Loucy (cell line): ENCODE results near the gene DLG2.

ENCODE experiments used
- H2AFZ ChIP-seq: fragments of 200-600 bp; sonication (generic); 2 replicates; pipeline ENCODE4 v1.6.0; 2016; ENCODE audit warnings: antibody characterized with exemption, mild to moderate bottlenecking, low read length, moderate library complexity
- H3F3A ChIP-seq: fragments of 200-600 bp; 2 replicates; pipeline ENCODE4 v1.6.0; 2016; ENCODE audit warnings: antibody characterized with exemption, low read depth, mild to moderate bottlenecking
- H3K27me3 ChIP-seq: fragments of 200-600 bp; sonication (generic); 2 replicates; pipeline ENCODE4 v1.6.1; 2014; ENCODE audit warnings: low read length, mild to moderate bottlenecking; ENCODE audit not compliant: insufficient read depth, poor library complexity, severe bottlenecking
- H3K36me3 ChIP-seq: fragments of 200-600 bp; sonication (generic); 2 replicates; pipeline ENCODE4 v1.6.1; 2016; ENCODE audit warnings: low read length; ENCODE audit not compliant: insufficient read depth
- H3K4me1 ChIP-seq: fragments of 200-600 bp; sonication (generic); 2 replicates; pipeline ENCODE4 v1.5.1; 2014; ENCODE audit warnings: low read length, mild to moderate bottlenecking; ENCODE audit not compliant: insufficient read depth, poor library complexity, severe bottlenecking
- H3K4me2 ChIP-seq: fragments of 200-600 bp; sonication (generic); 2 replicates; pipeline ENCODE4 v1.6.0; 2014; ENCODE audit warnings: antibody characterized with exemption, low read length, low read depth, mild to moderate bottlenecking; ENCODE audit not compliant: poor library complexity, severe bottlenecking
- H3K4me3 ChIP-seq: fragments of 200-600 bp; sonication (generic); 2 replicates; pipeline ENCODE4 v1.5.1; 2014; ENCODE audit warnings: low read length, mild to moderate bottlenecking, mixed read lengths; ENCODE audit not compliant: poor library complexity, severe bottlenecking
- H3K79me2 ChIP-seq: fragments of 200-600 bp; sonication (generic); 2 replicates; pipeline ENCODE4 v1.6.1; 2014; ENCODE audit warnings: low read length; ENCODE audit not compliant: insufficient read depth
- H3K9ac ChIP-seq: fragments of 200-600 bp; sonication (generic); 2 replicates; pipeline ENCODE4 v1.6.0; 2014; ENCODE audit warnings: mild to moderate bottlenecking, low read depth, low read length, moderate library complexity; ENCODE audit not compliant: poor library complexity, severe bottlenecking
- H3K9me2 ChIP-seq: fragments of 200-600 bp; sonication (generic); replicated peaks from 2 replicates; pipeline ENCODE4 v1.6.1; 2016; ENCODE audit warnings: low read depth, low read length, mixed read lengths
- H3K9me3 ChIP-seq: fragments of 200-600 bp; sonication (generic); 2 replicates; pipeline ENCODE4 v1.6.1; 2014; ENCODE audit warnings: mild to moderate bottlenecking, antibody characterized with exemption, low read length, low read depth; ENCODE audit not compliant: insufficient read depth
- H4K20me1 ChIP-seq: fragments of 200-600 bp; sonication (generic); 2 replicates; pipeline ENCODE4 v1.6.0; 2014; ENCODE audit warnings: antibody characterized with exemption, low read length, mild to moderate bottlenecking; ENCODE audit not compliant: insufficient read depth, poor library complexity, severe bottlenecking
- CTCF ChIP-seq: fragments of 200-600 bp; sonication (generic); conservative IDR thresholded peaks from 2 replicates; pipeline ENCODE4 v1.5.1; 2014; ENCODE audit warnings: mild to moderate bottlenecking, antibody characterized with exemption, low read length
- EZH2phosphoT487 ChIP-seq: fragments of 200-600 bp; IDR thresholded peaks from 2 replicates; pipeline ENCODE4 v1.6.1; 2018; ENCODE audit warnings: antibody characterized with exemption, mild to moderate bottlenecking, moderate library complexity, borderline replicate concordance

Gene DLG2

GRCh38 chr11:84929738-84930137 is 697.4 kb downstream of the DLG2 start:
- no peaks in the 10 kb centered on the region for H3K36me3 ChIP-seq
- no peak overlapping the region for H3K9ac ChIP-seq
- H3K4me1 ChIP-seq, result no peaks in the 10 kb centered on the region
- no peaks in the 10 kb centered on the region for H3F3A ChIP-seq
- H4K20me1 ChIP-seq, result no peaks in the 10 kb centered on the region
- TF ChIP-seq CTCF, result no peak
- no peak for TF ChIP-seq EZH2phosphoT487
- no peaks in the 10 kb centered on the region for H3K79me2 ChIP-seq
- H3K4me3 ChIP-seq, result no peak overlapping the region
- no peaks in the 10 kb centered on the region for H3K27me3 ChIP-seq
- H3K9me3 ChIP-seq, result no peaks in the 10 kb centered on the region
- H3K9me2 ChIP-seq, result no peaks in the 10 kb centered on the region
- no peak overlapping the region for H3K4me2 ChIP-seq
- H2AFZ ChIP-seq, result no peak overlapping the region

DNA sequence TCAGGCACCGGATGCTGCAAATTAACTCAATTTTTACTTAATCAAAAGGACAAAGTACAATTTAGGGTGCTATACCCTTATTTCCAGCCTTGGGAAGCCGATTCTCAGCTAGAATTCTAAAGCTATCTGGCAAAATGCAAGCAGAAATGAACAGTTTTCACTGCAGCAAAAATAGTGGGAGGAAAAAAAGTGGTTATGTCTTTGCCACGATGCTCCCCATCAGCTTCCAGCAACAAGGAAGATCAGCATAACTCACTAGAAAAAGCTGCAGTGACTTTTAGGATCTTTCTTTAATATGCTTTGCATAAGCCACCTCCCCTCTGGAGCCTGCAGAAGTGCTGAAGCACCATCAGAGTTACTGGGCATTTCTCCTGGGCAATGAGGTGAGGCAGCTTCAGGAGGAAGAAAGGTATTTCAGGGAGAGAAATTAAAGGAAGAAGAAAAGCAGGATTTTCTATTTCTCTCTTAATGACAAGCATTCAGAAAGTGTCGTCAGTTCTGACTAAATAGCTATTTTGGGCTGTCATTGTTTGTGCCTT is 702.9 kb downstream of the DLG2 start:
- no peaks in the 10 kb centered on the region for H3K27me3 ChIP-seq
- H3K9me3 ChIP-seq, result no peaks in the 10 kb centered on the region
- H3F3A ChIP-seq, result no peaks in the 10 kb centered on the region
- H3K79me2 ChIP-seq, result no peaks in the 10 kb centered on the region
- H3K9ac ChIP-seq, result no peak overlapping the region
- no peak overlapping the region for H3K4me3 ChIP-seq
- TF ChIP-seq EZH2phosphoT487, result no peak
- TF ChIP-seq CTCF, result no peak
- no peak overlapping the region for H3K4me2 ChIP-seq
- H4K20me1 ChIP-seq, result no peaks in the 10 kb centered on the region
- no peaks in the 10 kb centered on the region for H3K36me3 ChIP-seq
- no peak overlapping the region for H2AFZ ChIP-seq
- no peaks in the 10 kb centered on the region for H3K4me1 ChIP-seq
- no peaks in the 10 kb centered on the region for H3K9me2 ChIP-seq

- no peak overlapping the region for H3K9ac ChIP-seq
- no peak for TF ChIP-seq CTCF
- no peaks in the 10 kb centered on the region for H3K79me2 ChIP-seq
- no peaks in the 10 kb centered on the region for H3F3A ChIP-seq
- no peaks in the 10 kb centered on the region for H3K9me3 ChIP-seq
- H3K27me3 ChIP-seq, result no peaks in the 10 kb centered on the region
- H3K4me3 ChIP-seq, result no peak overlapping the region
- H3K9me2 ChIP-seq, result no peaks in the 10 kb centered on the region
- no peaks in the 10 kb centered on the region for H4K20me1 ChIP-seq
- no peaks in the 10 kb centered on the region for H3K36me3 ChIP-seq
- H3K4me2 ChIP-seq, result no peak overlapping the region
- no peaks in the 10 kb centered on the region for H3K4me1 ChIP-seq
- no peak overlapping the region for H2AFZ ChIP-seq
Observed at GRCh38 chr11:84923489-84923888, 703.7 kb downstream of the DLG2 start.
